Neural progenitor cell (in vitro differentiated cells): ENCODE results near the gene ITGB8. TPM values are rescaled to one million over a fixed set of nuclear protein-coding genes. Genes with fewer than 3 reads are reported as not detected.

Experiments used
- DNase-seq: peaks from one replicate; pipeline ENCODE4 v3.0.0-alpha.2; 2016; ENCODE audit warnings: low spot score
- H2AFZ ChIP-seq: fragments of 200-600 bp; sonication (generic); replicated peaks from 2 replicates; pipeline ENCODE4 v1.6.1; 2016; ENCODE audit warnings: antibody characterized with exemption
- H3F3A ChIP-seq: fragments of 200-600 bp; sonication (generic); 2 replicates; pipeline ENCODE4 v1.6.1; 2016; ENCODE audit warnings: antibody characterized with exemption, low read depth
- H3K27ac ChIP-seq: fragments of 200-600 bp; sonication (generic); 2 replicates; pipeline ENCODE4 v1.5.1; 2016; ENCODE audit warnings: mild to moderate bottlenecking
- H3K27me3 ChIP-seq: fragments of 200-600 bp; sonication (generic); 2 replicates; pipeline ENCODE4 v1.6.1; 2016; ENCODE audit warnings: mild to moderate bottlenecking, moderate library complexity
- H3K36me3 ChIP-seq: fragments of 200-600 bp; sonication (generic); 2 replicates; pipeline ENCODE4 v1.5.1; 2016
- H3K4me1 ChIP-seq: fragments of 200-600 bp; sonication (generic); 2 replicates; pipeline ENCODE4 v1.6.1; 2016; ENCODE audit warnings: mixed run types
- H3K4me2 ChIP-seq: fragments of 200-600 bp; sonication (generic); 2 replicates; pipeline ENCODE4 v1.6.1; 2016
- H3K4me3 ChIP-seq: fragments of 200-600 bp; sonication (generic); 2 replicates; pipeline ENCODE4 v1.5.1; 2016
- H3K79me2 ChIP-seq: fragments of 200-600 bp; sonication (generic); 2 replicates; pipeline ENCODE4 v1.6.1; 2016; ENCODE audit warnings: low read depth
- H3K9ac ChIP-seq: fragments of 200-600 bp; sonication (generic); 2 replicates; pipeline ENCODE4 v1.6.1; 2016
- H3K9me3 ChIP-seq: fragments of 200-600 bp; sonication (generic); 2 replicates; pipeline ENCODE4 v1.5.1; 2016; ENCODE audit warnings: low read depth
- H4K20me1 ChIP-seq: fragments of 200-600 bp; sonication (generic); 2 replicates; pipeline ENCODE4 v1.6.1; 2016; ENCODE audit warnings: low read depth
- H3K27ac Mint-ChIP-seq: 3 replicates; pipeline ENCODE4 v1.8.0; 2021; ENCODE audit warnings: mixed read lengths
- H3K27me3 Mint-ChIP-seq: 2 replicates; pipeline ENCODE4 v1.8.0; 2022; ENCODE audit warnings: low read depth, mild to moderate bottlenecking, inconsistent platforms, moderate library complexity, mixed read lengths; ENCODE audit not compliant: insufficient read depth
- H3K36me3 Mint-ChIP-seq: 3 replicates; pipeline ENCODE4 v1.8.0; 2021; ENCODE audit warnings: mixed read lengths
- H3K4me1 Mint-ChIP-seq: 3 replicates; pipeline ENCODE4 v1.8.0; 2021; ENCODE audit warnings: mixed read lengths
- H3K4me3 Mint-ChIP-seq: 3 replicates; pipeline ENCODE4 v1.8.0; 2021; ENCODE audit warnings: mild to moderate bottlenecking, moderate library complexity, mixed read lengths
- H3K9me3 Mint-ChIP-seq: 3 replicates; pipeline ENCODE4 v1.8.0; 2020; ENCODE audit warnings: mixed read lengths
- CTCF ChIP-seq: fragments of 200-600 bp; sonication (generic); IDR thresholded peaks from 2 replicates; pipeline ENCODE4 v1.5.1; 2017; ENCODE audit warnings: antibody characterized with exemption, mild to moderate bottlenecking
- EZH2 ChIP-seq: fragments of 200-600 bp; sonication (generic); IDR thresholded peaks from 2 replicates; pipeline ENCODE4 v1.6.1; 2017; ENCODE audit warnings: antibody characterized with exemption, mild to moderate bottlenecking, moderate library complexity
- EZH2phosphoT487 ChIP-seq: fragments of 200-600 bp; sonication (generic); IDR thresholded peaks from 2 replicates; pipeline ENCODE4 v1.6.1; 2017; ENCODE audit warnings: antibody characterized with exemption
- total RNA-seq: library from RNA; depleted of rRNA; stranded (reverse); fragments of >200 nt; gene quantifications from 2 replicates; pipeline ENCODE4 v1.2.3, GENCODE V29; 2015; ENCODE audit warnings: low replicate concordance

Gene ITGB8
- total RNA-seq, 1 donor from 2014 or later, result 5.3 TPM

DNA sequence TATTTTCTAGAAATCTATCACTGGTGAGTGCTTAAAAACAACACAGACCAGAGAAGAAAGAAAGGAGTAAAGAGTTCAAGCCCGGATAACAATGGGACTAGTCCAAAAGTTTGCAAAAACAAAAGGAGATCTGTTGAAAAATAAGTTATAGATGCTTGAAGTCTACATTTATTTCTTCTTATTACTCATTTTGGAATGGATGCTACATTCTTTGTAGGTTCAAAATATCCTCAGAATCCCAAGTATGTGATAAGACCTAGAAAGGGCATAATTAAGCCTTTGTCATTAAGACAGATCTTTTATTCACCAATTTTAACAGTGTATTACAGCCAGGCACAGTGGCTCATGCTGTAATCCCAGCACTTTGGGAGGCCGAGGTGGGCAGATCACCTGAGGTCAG is 42.7 kb upstream of the ITGB8 start:
- Histone ChIP-seq H3K4me2 (no peak overlapping the region), H2AFZ (no peak overlapping the region), H3K36me3 (no peaks in the 10 kb centered on the region), H3K4me1 (no peaks in the 10 kb centered on the region), H3F3A (no peaks in the 10 kb centered on the region), H3K9ac (no peak overlapping the region), H3K27ac (no peak overlapping the region), H3K9me3 (no peaks in the 10 kb centered on the region), H3K79me2 (no peaks in the 10 kb centered on the region), H3K4me3 (no peak overlapping the region), H3K27me3 (no peaks in the 10 kb centered on the region), H4K20me1 (no peaks in the 10 kb centered on the region)
- peaks cover 3% of the 10 kb centered on the region for H3K4me1 Mint-ChIP-seq
- H3K9me3 Mint-ChIP-seq, result peaks cover 2% of the 10 kb centered on the region
- H3K27me3 Mint-ChIP-seq, result no peaks in the 10 kb centered on the region
- DNase-seq, result no peak
- TF ChIP-seq EZH2phosphoT487 (no peak), CTCF (no peak)
- no peaks in the 10 kb centered on the region for H3K36me3 Mint-ChIP-seq
- no peak overlapping the region for H3K4me3 Mint-ChIP-seq
- H3K27ac Mint-ChIP-seq, result no peak overlapping the region

GRCh38 chr7:20290505-20291111 is 40.1 kb upstream of the ITGB8 start:
- no peaks in the 10 kb centered on the region for H3K36me3 Mint-ChIP-seq
- no peaks in the 10 kb centered on the region for H3F3A ChIP-seq
- no peaks in the 10 kb centered on the region for H3K4me1 ChIP-seq
- peaks cover 7% of the 10 kb centered on the region for H3K9me3 Mint-ChIP-seq
- no peak overlapping the region for H3K27ac ChIP-seq
- TF ChIP-seq EZH2 (no peak), EZH2phosphoT487 (no peak), CTCF (no peak)
- H3K4me3 Mint-ChIP-seq, result no peak overlapping the region
- H3K4me1 Mint-ChIP-seq, result peaks cover 7% of the 10 kb centered on the region
- H3K4me3 ChIP-seq, result no peak overlapping the region
- no peak overlapping the region for H3K9ac ChIP-seq
- H3K4me2 ChIP-seq, result no peak overlapping the region
- no peak for DNase-seq
- H3K36me3 ChIP-seq, result no peaks in the 10 kb centered on the region
- H3K79me2 ChIP-seq, result no peaks in the 10 kb centered on the region
- no peak overlapping the region for H2AFZ ChIP-seq
- H3K27me3 ChIP-seq, result no peaks in the 10 kb centered on the region
- no peaks in the 10 kb centered on the region for H3K9me3 ChIP-seq
- H4K20me1 ChIP-seq, result no peaks in the 10 kb centered on the region
- no peaks in the 10 kb centered on the region for H3K27me3 Mint-ChIP-seq
- no peak overlapping the region for H3K27ac Mint-ChIP-seq

DNA sequence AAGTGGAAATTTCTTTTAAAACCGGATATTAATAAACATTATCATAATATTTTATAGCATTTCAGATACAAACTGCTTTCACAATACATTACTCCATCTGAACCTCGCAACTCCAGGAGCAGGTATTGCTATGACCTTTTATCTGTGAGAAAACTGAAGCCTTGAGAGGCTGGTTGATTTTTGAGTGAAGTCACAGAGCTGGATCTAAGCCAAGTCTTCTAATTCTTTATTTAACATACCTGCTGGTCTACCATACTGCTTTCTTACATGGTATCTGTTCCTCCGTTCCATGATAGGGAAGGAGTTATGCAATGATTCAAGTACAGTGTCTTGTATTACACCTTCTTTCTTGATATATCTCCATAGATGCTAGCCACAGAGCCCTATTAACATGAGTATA is 37.4 kb upstream of the ITGB8 start:
- H4K20me1 ChIP-seq, result no peaks in the 10 kb centered on the region
- H3K27me3 ChIP-seq, result no peaks in the 10 kb centered on the region
- H3K9me3 ChIP-seq, result no peaks in the 10 kb centered on the region
- no peaks in the 10 kb centered on the region for H3K36me3 ChIP-seq
- peaks cover 11% of the 10 kb centered on the region for H3K9me3 Mint-ChIP-seq
- no peaks in the 10 kb centered on the region for H3F3A ChIP-seq
- no peaks in the 10 kb centered on the region for H3K4me1 ChIP-seq
- H3K4me3 ChIP-seq, result no peak overlapping the region
- H3K27ac ChIP-seq, result no peak overlapping the region
- TF ChIP-seq EZH2phosphoT487 (no peak), EZH2 (no peak), CTCF (no peak)
- no peak for DNase-seq
- no peak overlapping the region for H2AFZ ChIP-seq
- no peaks in the 10 kb centered on the region for H3K27me3 Mint-ChIP-seq
- no peak overlapping the region for H3K27ac Mint-ChIP-seq
- no peaks in the 10 kb centered on the region for H3K36me3 Mint-ChIP-seq
- no peak overlapping the region for H3K9ac ChIP-seq
- H3K79me2 ChIP-seq, result no peaks in the 10 kb centered on the region
- H3K4me1 Mint-ChIP-seq, result peaks cover 4% of the 10 kb centered on the region
- H3K4me3 Mint-ChIP-seq, result no peak overlapping the region
- no peak overlapping the region for H3K4me2 ChIP-seq
